Measurements from ENCODE around the gene CA7. TPM values are rescaled to one million over a fixed set of nuclear protein-coding genes. Genes with fewer than 3 reads are reported as not detected.

The CA7 gene
- total RNA-seq, 3 donors from 2014 or later = 59.3 to 253 (median 131) TPM

DNA sequence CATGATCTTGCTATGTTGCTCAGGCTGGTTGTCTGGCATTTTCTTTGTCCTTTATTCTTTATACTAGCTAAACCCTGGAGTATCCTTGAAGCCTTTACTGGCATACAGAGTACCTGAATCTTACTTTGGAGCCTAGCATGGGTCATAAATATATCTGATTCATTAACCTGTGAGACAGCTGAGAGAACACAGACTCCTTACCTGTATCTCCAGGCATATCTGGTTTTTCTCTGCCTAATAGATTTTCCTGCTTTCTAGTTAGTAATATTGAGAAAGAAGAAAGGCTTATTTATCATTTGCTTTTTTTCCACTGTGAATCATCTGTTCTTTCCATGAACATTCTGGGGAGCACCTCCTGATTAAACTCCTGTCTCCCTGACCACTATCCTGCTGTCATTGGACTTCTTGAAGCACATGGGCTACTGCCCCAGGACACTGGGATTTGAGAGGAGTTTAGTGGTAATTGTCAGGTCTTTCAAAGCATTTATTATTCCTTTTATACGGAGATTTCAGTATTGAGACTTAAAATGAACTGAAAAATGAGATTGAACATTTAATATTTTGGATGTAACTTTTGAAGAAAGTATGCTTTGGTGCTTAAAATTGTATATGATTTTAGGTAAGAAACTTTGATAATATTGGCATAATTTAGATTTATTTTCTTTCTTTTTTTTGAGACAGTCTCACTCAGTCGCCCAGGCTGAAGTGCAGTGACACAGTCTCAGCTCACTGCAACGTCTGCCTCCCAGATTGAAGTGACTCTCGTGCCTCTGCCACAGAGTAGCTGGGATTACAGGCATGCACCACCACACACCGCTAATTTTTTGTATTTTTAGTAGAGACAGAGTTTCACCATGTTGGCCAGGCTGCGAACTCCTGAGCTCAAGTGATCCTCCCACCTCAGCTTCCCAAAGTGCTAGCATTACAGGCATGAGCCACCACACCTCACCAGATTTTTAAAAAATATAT, 44.7 kb downstream of the CA7 start:
- Histone ChIP-seq H3K36me3 (ENCODE audit: low read depth) (no peaks in the 10 kb centered on the region), H3K4me1 (ENCODE audit: low read depth) (no peaks in the 10 kb centered on the region), H3K9me3 (no peaks in the 10 kb centered on the region), H3K4me3 (no peak overlapping the region)
- TF ChIP-seq, protein P1, sequence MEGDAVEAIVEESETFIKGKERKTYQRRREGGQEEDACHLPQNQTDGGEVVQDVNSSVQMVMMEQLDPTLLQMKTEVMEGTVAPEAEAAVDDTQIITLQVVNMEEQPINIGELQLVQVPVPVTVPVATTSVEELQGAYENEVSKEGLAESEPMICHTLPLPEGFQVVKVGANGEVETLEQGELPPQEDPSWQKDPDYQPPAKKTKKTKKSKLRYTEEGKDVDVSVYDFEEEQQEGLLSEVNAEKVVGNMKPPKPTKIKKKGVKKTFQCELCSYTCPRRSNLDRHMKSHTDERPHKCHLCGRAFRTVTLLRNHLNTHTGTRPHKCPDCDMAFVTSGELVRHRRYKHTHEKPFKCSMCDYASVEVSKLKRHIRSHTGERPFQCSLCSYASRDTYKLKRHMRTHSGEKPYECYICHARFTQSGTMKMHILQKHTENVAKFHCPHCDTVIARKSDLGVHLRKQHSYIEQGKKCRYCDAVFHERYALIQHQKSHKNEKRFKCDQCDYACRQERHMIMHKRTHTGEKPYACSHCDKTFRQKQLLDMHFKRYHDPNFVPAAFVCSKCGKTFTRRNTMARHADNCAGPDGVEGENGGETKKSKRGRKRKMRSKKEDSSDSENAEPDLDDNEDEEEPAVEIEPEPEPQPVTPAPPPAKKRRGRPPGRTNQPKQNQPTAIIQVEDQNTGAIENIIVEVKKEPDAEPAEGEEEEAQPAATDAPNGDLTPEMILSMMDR (IDR thresholded peaks at IDR 0.05) = no peak
- intact Hi-C loops (cut with DNase I, micrococcal nuclease) = no loop called here
- DNase-seq = no peak
- no peak for ATAC-seq

DNA sequence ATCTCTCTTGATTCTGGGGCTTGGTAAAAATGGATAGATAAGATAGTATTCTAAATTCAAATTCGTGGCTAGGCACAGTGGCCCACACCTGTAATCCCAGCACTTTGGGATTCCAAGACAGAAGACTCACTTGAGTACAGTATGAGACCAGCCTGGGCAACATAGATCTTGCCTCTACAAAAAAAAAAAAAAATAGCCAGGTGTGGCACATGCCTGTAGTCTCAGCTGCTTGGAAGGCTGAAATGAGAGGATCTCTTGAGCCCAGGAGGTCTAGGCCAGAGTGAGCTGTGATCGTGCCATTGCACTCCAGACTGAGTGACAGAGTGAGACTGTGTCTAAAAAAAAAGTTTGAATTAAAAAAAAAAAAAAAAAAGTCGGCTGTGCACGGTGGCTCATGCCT, 45.4 kb downstream of the CA7 start:
- H3K9me3 ChIP-seq = no peaks in the 10 kb centered on the region
- DNase-seq (no peak), ATAC-seq (no peak)
- TF ChIP-seq, protein P1 (IDR thresholded peaks at IDR 0.05) = no peak
- no peaks in the 10 kb centered on the region for H3K36me3 ChIP-seq (ENCODE audit: low read depth)
- intact Hi-C loops (cut with DNase I, micrococcal nuclease) = loop anchor here in 1 of 2 donors (5.0 kb wide), 1 partner anchor 38 kb away; the partner anchor contains the start of gene RRAD
- H3K4me1 ChIP-seq (ENCODE audit: low read depth) = no peaks in the 10 kb centered on the region
- no peak overlapping the region for H3K4me3 ChIP-seq

- no peaks in the 10 kb centered on the region for H3K36me3 ChIP-seq (ENCODE audit: low read depth)
- intact Hi-C loops (cut with DNase I, micrococcal nuclease) = loop anchor here in 1 of 2 donors (5.0 kb wide), 1 partner anchor 37 kb away; the partner anchor contains the start of gene RRAD
- no peak overlapping the region for H3K4me3 ChIP-seq
- peaks cover 6% of the 10 kb centered on the region for H3K4me1 ChIP-seq (ENCODE audit: low read depth)
- DNase-seq = peak in 1 of 3 donors; percentile 5
- ATAC-seq = no peak
- TF ChIP-seq, protein P1 (IDR thresholded peaks at IDR 0.05) = no peak
- H3K9me3 ChIP-seq = no peaks in the 10 kb centered on the region
Measured at GRCh38 chr16:66890799-66891198, 46.6 kb downstream of the CA7 start.

GRCh38 chr16:66891360-66891759, 47.1 kb downstream of the CA7 start:
- intact Hi-C loops (cut with DNase I, micrococcal nuclease) = loop anchor here in 1 of 2 donors (5.0 kb wide), 1 partner anchor 36 kb away; the partner anchor contains the start of gene RRAD
- no peak for ATAC-seq

GRCh38 chr16:66891797-66892196, 47.6 kb downstream of the CA7 start:
- H3K4me3 ChIP-seq = no peak overlapping the region
- peak in 1 of 3 donors; percentile 4 for DNase-seq
- no peak for ATAC-seq
- peaks cover 13% of the 10 kb centered on the region for H3K4me1 ChIP-seq (ENCODE audit: low read depth)
- no peaks in the 10 kb centered on the region for H3K9me3 ChIP-seq
- intact Hi-C loops (cut with DNase I, micrococcal nuclease) = loop anchor here in 1 of 2 donors (5.0 kb wide), 1 partner anchor 36 kb away; the partner anchor contains the start of gene RRAD
- H3K36me3 ChIP-seq (ENCODE audit: low read depth) = no peaks in the 10 kb centered on the region
- TF ChIP-seq, protein P1 (IDR thresholded peaks at IDR 0.05) = no peak

More at GRCh38 chr16:66891360-66891759, 47.1 kb downstream of the CA7 start:
- TF ChIP-seq, protein P1 (IDR thresholded peaks at IDR 0.05) = no peak
- H3K36me3 ChIP-seq (ENCODE audit: low read depth) = no peaks in the 10 kb centered on the region
- H3K9me3 ChIP-seq = no peaks in the 10 kb centered on the region
- peaks cover 11% of the 10 kb centered on the region for H3K4me1 ChIP-seq (ENCODE audit: low read depth)
- DNase-seq = peak in 1 of 3 donors; percentile 7
- H3K4me3 ChIP-seq = no peak overlapping the region

All from mucosa of descending colon (tissue), 3 donors.